Peyer's patch (tissue), 4 donors: ENCODE results near the gene ZIC4.

Source experiments
- POLR2A ChIP-seq, 2 donors: fragments of 450-650 bp; IDR thresholded peaks; one replicate each; pipeline ENCODE4 v1.5.1; 2017; ENCODE audit warnings: antibody characterized with exemption in 2 of 2, mild to moderate bottlenecking in 2 of 2, moderate library complexity in 2 of 2
- TF ChIP-seq, protein P1 (sequence below), 6 experiments: fragments of 450-650 bp in 4 of 6; fragments of 200-600 bp in 2 of 6; sonication (generic) in 1 of 6; IDR thresholded peaks; one replicate each; pipeline ENCODE4 v1.5.1; 2017 to 2019; ENCODE audit warnings: antibody characterized with exemption in 6 of 6, mild to moderate bottlenecking in 3 of 6, moderate library complexity in 1 of 6

DNA sequence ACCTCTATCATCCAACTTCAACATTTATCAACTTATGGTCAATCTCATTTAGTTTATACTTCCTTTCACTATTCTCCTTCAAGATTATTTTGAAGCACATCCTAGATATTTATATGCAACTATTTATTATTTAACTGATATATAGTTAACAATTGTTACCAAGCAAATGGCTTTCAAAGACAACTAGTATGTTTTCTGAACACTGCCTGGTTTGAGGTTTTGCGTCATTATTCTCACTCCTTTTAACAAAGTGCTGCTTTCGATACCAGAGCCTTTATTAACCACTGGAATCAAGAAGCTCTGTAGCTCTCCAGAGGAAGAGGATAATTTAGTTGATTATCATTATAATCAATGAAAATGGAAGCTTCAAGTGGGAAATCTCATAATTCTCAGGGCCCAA is 22.4 kb upstream of the ZIC4 start:
- TF ChIP-seq, protein P1, sequence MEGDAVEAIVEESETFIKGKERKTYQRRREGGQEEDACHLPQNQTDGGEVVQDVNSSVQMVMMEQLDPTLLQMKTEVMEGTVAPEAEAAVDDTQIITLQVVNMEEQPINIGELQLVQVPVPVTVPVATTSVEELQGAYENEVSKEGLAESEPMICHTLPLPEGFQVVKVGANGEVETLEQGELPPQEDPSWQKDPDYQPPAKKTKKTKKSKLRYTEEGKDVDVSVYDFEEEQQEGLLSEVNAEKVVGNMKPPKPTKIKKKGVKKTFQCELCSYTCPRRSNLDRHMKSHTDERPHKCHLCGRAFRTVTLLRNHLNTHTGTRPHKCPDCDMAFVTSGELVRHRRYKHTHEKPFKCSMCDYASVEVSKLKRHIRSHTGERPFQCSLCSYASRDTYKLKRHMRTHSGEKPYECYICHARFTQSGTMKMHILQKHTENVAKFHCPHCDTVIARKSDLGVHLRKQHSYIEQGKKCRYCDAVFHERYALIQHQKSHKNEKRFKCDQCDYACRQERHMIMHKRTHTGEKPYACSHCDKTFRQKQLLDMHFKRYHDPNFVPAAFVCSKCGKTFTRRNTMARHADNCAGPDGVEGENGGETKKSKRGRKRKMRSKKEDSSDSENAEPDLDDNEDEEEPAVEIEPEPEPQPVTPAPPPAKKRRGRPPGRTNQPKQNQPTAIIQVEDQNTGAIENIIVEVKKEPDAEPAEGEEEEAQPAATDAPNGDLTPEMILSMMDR (IDR thresholded peaks at IDR 0.05): no peak
- TF ChIP-seq POLR2A (IDR thresholded peaks at IDR 0.05): no peak
